Peyer's patch (tissue), 4 donors: Measurements from ENCODE around the gene ZNF433. TPM values are rescaled to one million over a fixed set of nuclear protein-coding genes. Genes with fewer than 3 reads are reported as not detected.
"Not testable (repeated sequence)": the region's sequence is repeated elsewhere in the genome, so short reads cannot be mapped to it uniquely, and the experiment has no call there.

ENCODE experiments used
- DNase-seq, 3 donors: peaks; one replicate each; pipeline ENCODE4 v3.0.0-alpha.2; 2017 to 2019
- H3K27ac ChIP-seq, 4 donors: fragments of 200-600 bp; sonication (generic); one replicate each; pipeline ENCODE4 v1.5.1; 2016 to 2019
- H3K27me3 ChIP-seq, 2 donors: fragments of 200-600 bp; sonication (generic); one replicate each; pipeline ENCODE4 v1.5.1; 2019
- H3K36me3 ChIP-seq, 3 donors: fragments of 200-600 bp; sonication (generic); one replicate each; pipeline ENCODE4 v1.5.1; 2016 to 2019
- H3K4me1 ChIP-seq, 4 donors: fragments of 200-600 bp; sonication (generic); one replicate each; pipeline ENCODE4 v1.5.1; 2016 to 2019
- H3K4me3 ChIP-seq, 4 donors: fragments of 200-600 bp; sonication (generic); 1 replicate in 3 of 4; 2 replicates in 1 of 4; pipeline ENCODE4 v1.5.1; 2016 to 2019; ENCODE audit warnings: mild to moderate bottlenecking in 1 of 4
- H3K9me3 ChIP-seq, 4 donors: fragments of 200-600 bp; sonication (generic); one replicate each; pipeline ENCODE4 v1.5.1; 2016 to 2019; ENCODE audit warnings: mild to moderate bottlenecking in 1 of 4
- CTCF ChIP-seq, 6 experiments: fragments of 450-650 bp in 4 of 6; fragments of 200-600 bp in 2 of 6; sonication (generic) in 1 of 6; IDR thresholded peaks; one replicate each; pipeline ENCODE4 v1.5.1; 2017 to 2019; ENCODE audit warnings: antibody characterized with exemption in 6 of 6, mild to moderate bottlenecking in 3 of 6, moderate library complexity in 1 of 6
- POLR2A ChIP-seq, 2 donors: fragments of 450-650 bp; IDR thresholded peaks; one replicate each; pipeline ENCODE4 v1.5.1; 2017; ENCODE audit warnings: antibody characterized with exemption in 2 of 2, mild to moderate bottlenecking in 2 of 2, moderate library complexity in 2 of 2
- total RNA-seq, 4 donors: library from RNA; depleted of rRNA; stranded (reverse); fragments of >200 nt; gene quantifications; one replicate each; pipeline ENCODE4 v1.1.0, GENCODE V29; 2016

ZNF433 gene
- total RNA-seq: 1 to 10 TPM in 2 of 4 donors, under 1 TPM in 1, not detected in 1; 0.35 to 3.5 (median 1.7) TPM

- H3K4me1 ChIP-seq: no peaks in the 10 kb centered on the region
- peak within 1 kb of the TSS; percentile 56 to 70 (median 60) for H3K4me3 ChIP-seq
- no peaks in the 10 kb centered on the region for H3K9me3 ChIP-seq
- TF ChIP-seq POLR2A (IDR thresholded peaks at IDR 0.05) (no peak), CTCF (IDR thresholded peaks at IDR 0.05) (no peak)
- H3K36me3 ChIP-seq: no peaks in the 10 kb centered on the region
- H3K27ac ChIP-seq: peak within 1 kb of the TSS; percentile 55 to 80 (median 70)
- H3K27me3 ChIP-seq: no peaks in the 10 kb centered on the region
- DNase-seq: peak; percentile 92 to 96 (median 95)
Observed at GRCh38 chr19:12035220-12036172, at the start of gene ZNF433. Gene ZNF433 (minus strand): TSS chr19:12035679. CDS start chr19:12035539, 140 bp downstream.

- not testable (repeated sequence) for H3K36me3 ChIP-seq, DNase-seq, H3K27me3 ChIP-seq, H3K4me3 ChIP-seq, H3K4me1 ChIP-seq, H3K27ac ChIP-seq
- peaks cover 0 to 49% (median 8%) of the 10 kb centered on the region in 4 donors for H3K9me3 ChIP-seq
Observed at GRCh38 chr19:12083336-12083735, 47.9 kb upstream of the ZNF433 start.

GRCh38 chr19:12077375-12077774 is 41.9 kb upstream of the ZNF433 start:
- Histone ChIP-seq H3K9me3 (peaks cover 0 to 89% (median 32%) of the 10 kb centered on the region in 4 donors), H3K4me1 (no peaks in the 10 kb centered on the region), H3K4me3 (no peak overlapping the region), H3K36me3 (peaks cover 7 to 60% (median 12%) of the 10 kb centered on the region in 3 donors), H3K27ac (no peak overlapping the region), H3K27me3 (no peaks in the 10 kb centered on the region)
- TF ChIP-seq POLR2A (IDR thresholded peaks at IDR 0.05) (no peak), CTCF (IDR thresholded peaks at IDR 0.05) (no peak)
- no peak for DNase-seq

GRCh38 chr19:12076331-12076730 is 40.9 kb upstream of the ZNF433 start:
- H3K27ac ChIP-seq, H3K27me3 ChIP-seq, H3K4me1 ChIP-seq, H3K4me3 ChIP-seq, DNase-seq: not testable (repeated sequence)
- Histone ChIP-seq H3K9me3 (peaks cover 0 to 96% (median 35%) of the 10 kb centered on the region in 4 donors), H3K36me3 (peaks cover 7 to 64% (median 12%) of the 10 kb centered on the region in 3 donors)

- Histone ChIP-seq H3K27ac (no peak overlapping the region), H3K4me3 (no peak overlapping the region), H3K36me3 (peaks cover 7 to 65% (median 12%) of the 10 kb centered on the region in 3 donors), H3K4me1 (no peaks in the 10 kb centered on the region), H3K27me3 (no peaks in the 10 kb centered on the region), H3K9me3 (peaks cover 0 to 95% (median 37%) of the 10 kb centered on the region in 4 donors)
- no peak for TF ChIP-seq POLR2A (IDR thresholded peaks at IDR 0.05)
- TF ChIP-seq CTCF (IDR thresholded peaks at IDR 0.05): no peak
- DNase-seq: no peak
Observed at GRCh38 chr19:12075538-12076139, 40.2 kb upstream of the ZNF433 start.

- peak within 1 kb of the TSS; percentile 87 to 94 (median 90) for H3K27ac ChIP-seq
- H3K36me3 ChIP-seq: peaks cover 0 to 7% (median 0%) of the 10 kb centered on the region in 3 donors
- H3K4me1 ChIP-seq: peaks cover 0 to 10% (median 1%) of the 10 kb centered on the region in 4 donors
- H3K27me3 ChIP-seq: no peaks in the 10 kb centered on the region
- TF ChIP-seq CTCF (IDR thresholded peaks at IDR 0.05): no peak
- TF ChIP-seq POLR2A (IDR thresholded peaks at IDR 0.05): peak; percentile 87 to 94
- H3K4me3 ChIP-seq: peak within 1 kb of the TSS; percentile 76 to 95 (median 86)
- peaks cover 0 to 40% (median 0%) of the 10 kb centered on the region in 4 donors for H3K9me3 ChIP-seq
- peak; percentile 97 to 98 (median 98) for DNase-seq
Observed at GRCh38 chr19:12064590-12065538, 29.4 kb upstream of the ZNF433 start, which contains the start of gene ZNF844. Gene ZNF844 (plus strand): TSS chr19:12064731. CDS start chr19:12064874, 143 bp downstream.
